Hepatocyte (in vitro differentiated cells): ENCODE results near the gene FBXO2. TPM values are rescaled to one million over a fixed set of nuclear protein-coding genes. Genes with fewer than 3 reads are reported as not detected.
A peak's percentile ranks its signal among the peaks of the same experiment; 100 is the strongest.

Source experiments
- DNase-seq: peaks from one replicate; pipeline ENCODE4 v3.0.0-alpha.2; 2016; ENCODE audit warnings: low spot score
- H2AFZ ChIP-seq: fragments of 200-600 bp; sonication (generic); 2 replicates; pipeline ENCODE4 v1.6.0; 2016; ENCODE audit warnings: antibody characterized with exemption, mild to moderate bottlenecking
- H3K27ac ChIP-seq: fragments of 200-600 bp; sonication (generic); 2 replicates; pipeline ENCODE4 v1.5.1; 2016; ENCODE audit warnings: mild to moderate bottlenecking
- H3K27me3 ChIP-seq: fragments of 200-600 bp; sonication (generic); 2 replicates; pipeline ENCODE4 v1.6.1; 2016
- H3K36me3 ChIP-seq: fragments of 200-600 bp; sonication (generic); replicated peaks from 2 replicates; pipeline ENCODE4 v1.5.1; 2016; ENCODE audit warnings: low read depth; ENCODE audit not compliant: insufficient read depth
- H3K4me1 ChIP-seq: fragments of 200-600 bp; sonication (generic); 2 replicates; pipeline ENCODE4 v1.5.1; 2016; ENCODE audit warnings: mild to moderate bottlenecking, moderate library complexity; ENCODE audit not compliant: insufficient read depth
- H3K4me2 ChIP-seq: fragments of 200-600 bp; sonication (generic); 2 replicates; pipeline ENCODE4 v1.6.0; 2016
- H3K4me3 ChIP-seq: fragments of 200-600 bp; sonication (generic); 2 replicates; pipeline ENCODE4 v1.5.1; 2016; ENCODE audit warnings: mild to moderate bottlenecking
- H3K79me2 ChIP-seq: fragments of 200-600 bp; sonication (generic); 2 replicates; pipeline ENCODE4 v1.6.0; 2017; ENCODE audit warnings: mild to moderate bottlenecking
- H3K9me2 ChIP-seq: fragments of 200-600 bp; sonication (generic); replicated peaks from 2 replicates; pipeline ENCODE4 v1.6.0; 2017; ENCODE audit warnings: mild to moderate bottlenecking; ENCODE audit not compliant: insufficient read depth
- H3K9me3 ChIP-seq: fragments of 200-600 bp; sonication (generic); 2 replicates; pipeline ENCODE4 v1.5.1; 2016; ENCODE audit warnings: low read depth, mild to moderate bottlenecking
- H4K20me1 ChIP-seq: fragments of 200-600 bp; sonication (generic); 2 replicates; pipeline ENCODE4 v1.6.0; 2016; ENCODE audit warnings: mild to moderate bottlenecking; ENCODE audit not compliant: insufficient read depth, poor library complexity, severe bottlenecking
- EZH2 ChIP-seq: fragments of 200-600 bp; sonication (generic); IDR thresholded peaks from 2 replicates; pipeline ENCODE4 v1.6.1; 2016; ENCODE audit warnings: antibody characterized with exemption, mild to moderate bottlenecking, borderline replicate concordance
- EZH2phosphoT487 ChIP-seq: fragments of 200-600 bp; sonication (generic); IDR thresholded peaks from one replicate; pipeline ENCODE4 v1.6.1; 2018; ENCODE audit warnings: antibody characterized with exemption, mild to moderate bottlenecking, low read depth, moderate library complexity; ENCODE audit not compliant: unreplicated experiment, severe bottlenecking
- WGBS: methylation state at CpG from one replicate; pipeline ENCODE4 v1.1.6; 2016; ENCODE audit warnings: low lambda C conversion rate; ENCODE audit errors: missing lambda C conversion rate; 5-methylcytosine and 5-hydroxymethylcytosine counted together
- polyA plus RNA-seq: library from polyadenylated mRNA; unstranded; fragments of >200 nt; fragmentation: Nextera tagmentation; extraction: Ambion mirVana; gene quantifications from 2 replicates; pipeline ENCODE4 v1.2.1, GENCODE V29; 2016
- total RNA-seq: library from RNA; depleted of rRNA; stranded (reverse); fragments of >200 nt; gene quantifications from 2 replicates; pipeline ENCODE4 v1.2.3, GENCODE V29; 2014
- TF ChIP-seq, protein P1 (sequence below): fragments of 200-600 bp; sonication (generic); IDR thresholded peaks from 2 replicates; pipeline ENCODE4 v1.5.1; 2016; ENCODE audit warnings: antibody characterized with exemption, mild to moderate bottlenecking; ENCODE audit not compliant: poor library complexity

The FBXO2 gene
- total and polyA plus RNA-seq, 2 experiments from 2014 or later: 134 to 339 TPM

DNA sequence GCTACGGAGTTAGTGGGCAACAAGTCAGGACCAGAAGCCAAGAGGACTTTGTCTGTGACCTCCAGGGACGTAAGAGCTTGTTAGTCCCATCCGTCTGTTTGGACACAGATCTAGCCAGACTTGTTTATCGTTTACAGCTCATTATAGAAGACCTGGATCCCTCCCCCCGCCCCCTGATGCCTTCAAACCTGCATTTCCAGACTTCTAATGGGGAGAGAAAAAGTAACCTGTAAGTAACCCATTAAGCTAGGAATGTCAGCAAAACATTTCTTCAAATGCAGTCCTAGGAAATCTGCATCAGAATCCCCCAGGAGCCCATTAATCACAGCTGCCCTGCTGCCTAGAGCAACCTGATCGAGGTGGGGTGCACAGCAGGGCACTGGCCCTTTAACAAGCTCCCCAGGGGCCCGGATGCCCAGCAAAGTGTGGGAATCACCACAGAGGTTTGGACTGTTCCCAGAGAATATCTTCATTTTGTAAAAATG is 28.1 kb upstream of the FBXO2 start:
- Histone ChIP-seq H3K4me3 (no peak overlapping the region), H3K27ac (no peak overlapping the region), H3K27me3 (peaks cover 7% of the 10 kb centered on the region), H3K36me3 (no peaks in the 10 kb centered on the region), H3K4me1 (peaks cover 7% of the 10 kb centered on the region), H2AFZ (no peak overlapping the region), H4K20me1 (no peaks in the 10 kb centered on the region), H3K79me2 (peaks cover 3% of the 10 kb centered on the region), H3K9me2 (no peaks in the 10 kb centered on the region), H3K4me2 (peak overlapping the region; percentile 98), H3K9me3 (no peaks in the 10 kb centered on the region)
- TF ChIP-seq, protein P1, sequence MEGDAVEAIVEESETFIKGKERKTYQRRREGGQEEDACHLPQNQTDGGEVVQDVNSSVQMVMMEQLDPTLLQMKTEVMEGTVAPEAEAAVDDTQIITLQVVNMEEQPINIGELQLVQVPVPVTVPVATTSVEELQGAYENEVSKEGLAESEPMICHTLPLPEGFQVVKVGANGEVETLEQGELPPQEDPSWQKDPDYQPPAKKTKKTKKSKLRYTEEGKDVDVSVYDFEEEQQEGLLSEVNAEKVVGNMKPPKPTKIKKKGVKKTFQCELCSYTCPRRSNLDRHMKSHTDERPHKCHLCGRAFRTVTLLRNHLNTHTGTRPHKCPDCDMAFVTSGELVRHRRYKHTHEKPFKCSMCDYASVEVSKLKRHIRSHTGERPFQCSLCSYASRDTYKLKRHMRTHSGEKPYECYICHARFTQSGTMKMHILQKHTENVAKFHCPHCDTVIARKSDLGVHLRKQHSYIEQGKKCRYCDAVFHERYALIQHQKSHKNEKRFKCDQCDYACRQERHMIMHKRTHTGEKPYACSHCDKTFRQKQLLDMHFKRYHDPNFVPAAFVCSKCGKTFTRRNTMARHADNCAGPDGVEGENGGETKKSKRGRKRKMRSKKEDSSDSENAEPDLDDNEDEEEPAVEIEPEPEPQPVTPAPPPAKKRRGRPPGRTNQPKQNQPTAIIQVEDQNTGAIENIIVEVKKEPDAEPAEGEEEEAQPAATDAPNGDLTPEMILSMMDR: no peak
- no peak for TF ChIP-seq EZH2
- no peak for TF ChIP-seq EZH2phosphoT487
- 20% methylated on average over 7 of the region's 7 CpGs for WGBS
- no peak for DNase-seq

DNA sequence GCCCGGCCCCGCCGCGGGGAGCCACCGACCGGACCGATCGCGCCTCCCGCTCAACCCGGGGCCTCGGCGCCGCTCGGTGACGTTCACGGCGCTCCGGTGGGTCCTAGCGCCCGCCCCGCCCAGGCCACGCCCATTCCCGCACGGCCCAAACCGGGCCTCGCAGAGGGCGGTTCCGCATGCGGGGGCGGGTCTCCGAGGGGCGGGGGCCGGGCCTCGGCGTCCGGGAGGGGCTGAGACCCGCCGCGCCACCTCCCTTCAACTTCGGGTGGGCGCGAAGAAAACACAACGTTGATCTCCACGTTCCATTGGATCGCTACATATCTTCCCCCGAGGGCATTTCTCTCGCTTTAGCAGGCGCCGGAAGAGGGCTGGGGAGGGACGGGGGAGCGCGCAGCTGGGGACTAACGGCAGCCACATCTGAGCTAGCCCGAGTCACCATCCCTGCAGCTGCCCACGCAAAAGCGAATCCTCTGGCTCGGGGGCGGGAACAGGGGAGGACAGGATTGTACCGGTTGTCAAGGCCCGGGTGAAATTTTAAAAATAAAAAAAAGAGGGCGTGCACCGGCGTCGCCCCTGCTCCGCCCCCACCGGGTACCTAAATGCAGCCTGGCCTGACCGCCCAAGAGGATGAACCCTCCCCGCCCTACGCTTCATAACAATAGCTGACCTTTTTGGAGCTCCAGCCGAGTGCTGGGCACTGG is 27.0 kb upstream of the FBXO2 start, which contains the start of gene MAD2L2:
MAD2L2 (minus strand) TSS at position 78 of the 701 bp plus-strand sequence. CDS start 547 bp downstream, outside the sequence.
- H4K20me1 ChIP-seq: no peaks in the 10 kb centered on the region
- H3K27me3 ChIP-seq: peaks cover 7% of the 10 kb centered on the region
- TF ChIP-seq EZH2: no peak
- H3K4me3 ChIP-seq: peak within 1 kb of the TSS; percentile 98
- peaks cover 7% of the 10 kb centered on the region for H3K4me1 ChIP-seq
- under 1% methylated on average over 67 of the region's 71 CpGs for WGBS
- H3K27ac ChIP-seq: peak within 1 kb of the TSS; percentile 74
- no peaks in the 10 kb centered on the region for H3K9me2 ChIP-seq
- DNase-seq: peak; percentile 92
- H3K9me3 ChIP-seq: no peaks in the 10 kb centered on the region
- peak within 1 kb of the TSS; percentile 98 for H3K4me2 ChIP-seq
- no peaks in the 10 kb centered on the region for H3K36me3 ChIP-seq
- H3K79me2 ChIP-seq: peaks cover 3% of the 10 kb centered on the region
- H2AFZ ChIP-seq: peak within 1 kb of the TSS; percentile 94

DNA sequence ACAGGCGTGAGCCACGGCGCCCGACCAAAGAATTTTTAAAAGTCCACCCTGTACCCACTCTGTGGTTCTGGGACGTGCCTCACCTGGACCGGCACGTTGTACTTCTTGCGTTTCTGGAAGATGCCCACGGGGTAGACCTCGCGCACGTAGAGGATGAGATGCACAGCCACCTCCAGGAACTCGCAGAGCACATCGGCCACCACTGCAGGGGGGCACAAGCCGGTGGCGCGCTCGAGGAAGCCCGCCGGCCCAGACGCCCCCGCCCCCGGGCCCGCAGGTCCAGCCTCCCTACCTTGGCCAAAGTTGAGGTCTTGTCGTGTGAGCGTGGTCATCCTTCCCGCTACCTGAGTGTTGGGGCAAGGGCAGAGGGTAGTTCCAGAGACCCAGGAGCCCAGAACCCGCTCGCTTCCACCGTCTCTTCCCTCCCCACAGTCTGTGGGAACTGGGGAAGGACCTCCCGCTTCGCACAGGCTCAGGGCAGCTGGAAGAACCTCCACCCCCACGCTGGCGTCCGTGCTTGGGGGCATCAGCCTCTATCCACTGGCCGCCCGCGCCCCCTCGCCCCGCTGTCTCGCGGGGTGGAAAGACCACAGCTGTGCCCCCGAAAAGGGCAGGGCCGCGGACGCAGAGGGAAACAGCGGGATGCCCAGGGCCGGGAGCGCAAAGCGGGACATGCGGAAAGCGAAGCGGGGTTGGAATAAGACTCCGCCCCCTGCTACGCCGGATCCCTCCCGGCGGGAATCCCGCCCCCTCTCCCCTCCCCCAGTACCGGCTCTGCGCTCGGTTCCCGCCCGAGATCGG is 26.2 kb upstream of the FBXO2 start:
- 6% methylated on average over 43 of the region's 65 CpGs for WGBS
- Histone ChIP-seq H3K4me3 (peak overlapping the region; percentile 98), H3K4me1 (peaks cover 7% of the 10 kb centered on the region), H3K9me2 (no peaks in the 10 kb centered on the region), H3K79me2 (peaks cover 3% of the 10 kb centered on the region), H4K20me1 (no peaks in the 10 kb centered on the region), H2AFZ (peak overlapping the region; percentile 94), H3K9me3 (no peaks in the 10 kb centered on the region), H3K27me3 (peaks cover 7% of the 10 kb centered on the region), H3K27ac (peak overlapping the region; percentile 74), H3K4me2 (peak overlapping the region; percentile 98), H3K36me3 (no peaks in the 10 kb centered on the region)
- TF ChIP-seq EZH2phosphoT487 (no peak), EZH2 (no peak)
- TF ChIP-seq, protein P1: no peak
- DNase-seq: no peak

DNA sequence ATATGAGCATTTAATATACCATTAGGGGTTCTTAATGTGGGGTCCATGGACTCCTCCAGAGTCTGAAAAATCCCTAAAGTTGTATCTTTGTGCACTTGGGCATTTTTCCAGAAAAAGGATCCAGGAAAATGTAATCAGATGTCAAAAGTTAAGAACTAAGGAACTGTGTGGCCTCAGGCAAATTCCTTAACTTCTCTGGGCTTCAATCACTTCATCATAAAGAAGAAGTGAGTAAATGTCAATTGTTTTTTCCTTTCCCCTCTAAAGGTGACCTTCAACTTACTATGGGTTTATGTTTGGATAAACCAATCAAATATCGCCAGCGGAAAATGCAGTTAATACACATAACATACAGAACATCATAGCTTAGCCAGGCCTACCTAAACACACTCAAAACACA is 24.2 kb upstream of the FBXO2 start:
- no peak overlapping the region for H3K4me2 ChIP-seq

More for the DNA sequence above, 24.2 kb upstream of the FBXO2 start:
- no peak overlapping the region for H3K4me3 ChIP-seq
- H3K79me2 ChIP-seq: peaks cover 3% of the 10 kb centered on the region
- H3K9me2 ChIP-seq: no peaks in the 10 kb centered on the region
- no peaks in the 10 kb centered on the region for H4K20me1 ChIP-seq
- no peaks in the 10 kb centered on the region for H3K9me3 ChIP-seq
- no peaks in the 10 kb centered on the region for H3K36me3 ChIP-seq
- H2AFZ ChIP-seq: no peak overlapping the region
- 94% methylated on average over 2 of the region's 2 CpGs for WGBS
- peaks cover 7% of the 10 kb centered on the region for H3K27me3 ChIP-seq
- no peak overlapping the region for H3K27ac ChIP-seq
- H3K4me1 ChIP-seq: peaks cover 7% of the 10 kb centered on the region
- DNase-seq: no peak
- TF ChIP-seq, protein P1: no peak
- no peak for TF ChIP-seq EZH2phosphoT487
- TF ChIP-seq EZH2: no peak
